ENCODE measurements around the gene TNFSF15. TPM values are rescaled to one million over a fixed set of nuclear protein-coding genes. Genes with fewer than 3 reads are reported as not detected.

TNFSF15 gene
- total and polyA plus RNA-seq, 2 experiments from 2014 or later, result 0.06 to 0.07 TPM

DNA sequence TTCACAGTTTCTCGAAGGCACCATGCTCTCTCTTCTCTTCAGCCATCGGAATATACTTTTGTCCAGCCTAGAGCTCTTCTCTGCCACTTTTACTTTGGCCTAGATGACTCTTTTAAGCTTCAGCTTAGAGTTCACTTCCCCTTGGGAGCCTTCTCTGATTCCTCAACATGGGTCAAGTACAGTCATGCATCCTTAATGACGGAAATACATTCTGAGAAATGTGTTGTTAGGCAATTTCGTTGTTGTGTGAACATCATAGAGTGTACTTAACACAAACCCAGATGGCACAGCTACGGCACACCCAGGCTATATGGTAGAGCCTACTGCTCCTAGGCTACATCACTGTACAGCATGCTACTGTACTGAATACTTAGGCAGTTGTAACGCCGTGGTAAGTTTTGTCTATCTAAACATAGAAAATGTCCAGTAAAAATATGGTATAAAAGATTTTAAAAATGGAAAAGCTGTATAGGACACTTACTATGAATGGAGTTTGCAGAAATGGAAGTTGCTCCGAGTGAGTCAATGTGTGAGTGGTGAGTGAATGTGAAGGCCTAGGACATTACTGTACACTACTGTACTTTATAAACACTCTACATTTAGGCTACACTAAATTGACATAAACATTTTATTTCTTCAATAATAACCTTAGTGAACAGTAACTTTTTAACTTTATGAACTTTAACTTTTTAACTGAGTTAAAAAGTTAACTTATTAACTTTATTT, 15.1 kb upstream of the TNFSF15 start (continued):
- TF ChIP-seq, protein P1, sequence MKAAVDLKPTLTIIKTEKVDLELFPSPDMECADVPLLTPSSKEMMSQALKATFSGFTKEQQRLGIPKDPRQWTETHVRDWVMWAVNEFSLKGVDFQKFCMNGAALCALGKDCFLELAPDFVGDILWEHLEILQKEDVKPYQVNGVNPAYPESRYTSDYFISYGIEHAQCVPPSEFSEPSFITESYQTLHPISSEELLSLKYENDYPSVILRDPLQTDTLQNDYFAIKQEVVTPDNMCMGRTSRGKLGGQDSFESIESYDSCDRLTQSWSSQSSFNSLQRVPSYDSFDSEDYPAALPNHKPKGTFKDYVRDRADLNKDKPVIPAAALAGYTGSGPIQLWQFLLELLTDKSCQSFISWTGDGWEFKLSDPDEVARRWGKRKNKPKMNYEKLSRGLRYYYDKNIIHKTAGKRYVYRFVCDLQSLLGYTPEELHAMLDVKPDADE (IDR thresholded peaks at IDR 0.05), result no peak
- TF ChIP-seq, protein P2, sequence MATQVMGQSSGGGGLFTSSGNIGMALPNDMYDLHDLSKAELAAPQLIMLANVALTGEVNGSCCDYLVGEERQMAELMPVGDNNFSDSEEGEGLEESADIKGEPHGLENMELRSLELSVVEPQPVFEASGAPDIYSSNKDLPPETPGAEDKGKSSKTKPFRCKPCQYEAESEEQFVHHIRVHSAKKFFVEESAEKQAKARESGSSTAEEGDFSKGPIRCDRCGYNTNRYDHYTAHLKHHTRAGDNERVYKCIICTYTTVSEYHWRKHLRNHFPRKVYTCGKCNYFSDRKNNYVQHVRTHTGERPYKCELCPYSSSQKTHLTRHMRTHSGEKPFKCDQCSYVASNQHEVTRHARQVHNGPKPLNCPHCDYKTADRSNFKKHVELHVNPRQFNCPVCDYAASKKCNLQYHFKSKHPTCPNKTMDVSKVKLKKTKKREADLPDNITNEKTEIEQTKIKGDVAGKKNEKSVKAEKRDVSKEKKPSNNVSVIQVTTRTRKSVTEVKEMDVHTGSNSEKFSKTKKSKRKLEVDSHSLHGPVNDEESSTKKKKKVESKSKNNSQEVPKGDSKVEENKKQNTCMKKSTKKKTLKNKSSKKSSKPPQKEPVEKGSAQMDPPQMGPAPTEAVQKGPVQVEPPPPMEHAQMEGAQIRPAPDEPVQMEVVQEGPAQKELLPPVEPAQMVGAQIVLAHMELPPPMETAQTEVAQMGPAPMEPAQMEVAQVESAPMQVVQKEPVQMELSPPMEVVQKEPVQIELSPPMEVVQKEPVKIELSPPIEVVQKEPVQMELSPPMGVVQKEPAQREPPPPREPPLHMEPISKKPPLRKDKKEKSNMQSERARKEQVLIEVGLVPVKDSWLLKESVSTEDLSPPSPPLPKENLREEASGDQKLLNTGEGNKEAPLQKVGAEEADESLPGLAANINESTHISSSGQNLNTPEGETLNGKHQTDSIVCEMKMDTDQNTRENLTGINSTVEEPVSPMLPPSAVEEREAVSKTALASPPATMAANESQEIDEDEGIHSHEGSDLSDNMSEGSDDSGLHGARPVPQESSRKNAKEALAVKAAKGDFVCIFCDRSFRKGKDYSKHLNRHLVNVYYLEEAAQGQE (IDR thresholded peaks at IDR 0.05; ENCODE audit: unreplicated experiment), result no peak
- no peak for TF ChIP-seq EZH2 (IDR thresholded peaks at IDR 0.05; ENCODE audit: low read depth, unreplicated experiment)
- TF ChIP-seq STAT1 (IDR thresholded peaks at IDR 0.05; ENCODE audit: unreplicated experiment), result no peak

GRCh38 chr9:114818178-114818577, 12.3 kb upstream of the TNFSF15 start:
- no peaks in the 10 kb centered on the region for H3K9me3 Mint-ChIP-seq
- H3K27me3 ChIP-seq (ENCODE audit: insufficient read depth), result no peaks in the 10 kb centered on the region
- no peak overlapping the region for H3K4me2 ChIP-seq
- no peak overlapping the region for H3K27ac ChIP-seq (ENCODE audit: low read depth)
- H3K4me3 ChIP-seq, result no peak overlapping the region
- DNase-seq (ENCODE audit: low spot score), result no peak
- no peaks in the 10 kb centered on the region for H3K36me3 Mint-ChIP-seq (ENCODE audit: low read depth)
- no peak overlapping the region for H3K27ac Mint-ChIP-seq
- H3K36me3 ChIP-seq (ENCODE audit: insufficient read depth), result no peaks in the 10 kb centered on the region
- peaks cover 1% of the 10 kb centered on the region for H3K27me3 Mint-ChIP-seq (ENCODE audit: insufficient read depth, low read depth, poor library complexity)
- H3K4me1 Mint-ChIP-seq, result no peaks in the 10 kb centered on the region
- H3K79me2 ChIP-seq (replicated peaks; ENCODE audit: insufficient read depth), result no peaks in the 10 kb centered on the region
- no peaks in the 10 kb centered on the region for H4K20me1 ChIP-seq (replicated peaks; ENCODE audit: insufficient read depth)
- H3K9me2 ChIP-seq (ENCODE audit: insufficient read depth), result no peaks in the 10 kb centered on the region
- ATAC-seq, result no peak
- H3F3A ChIP-seq (replicated peaks; ENCODE audit: low read depth), result no peaks in the 10 kb centered on the region
- H3K4me1 ChIP-seq (ENCODE audit: insufficient read depth), result no peaks in the 10 kb centered on the region
- H3K4me3 Mint-ChIP-seq, result no peak overlapping the region
- no peak overlapping the region for H2AFZ ChIP-seq
- TF ChIP-seq CREB1 (CRISPR knock-in tag; IDR thresholded peaks at IDR 0.05; ENCODE audit: low read depth) (no peak), ZNF331 (CRISPR knock-in tag; IDR thresholded peaks at IDR 0.05; ENCODE audit: low read depth) (no peak), JUNB (IDR thresholded peaks at IDR 0.05; ENCODE audit: unreplicated experiment) (no peak), POLR2AphosphoS5 (IDR thresholded peaks at IDR 0.05; ENCODE audit: low read depth) (no peak), STAT1 (IDR thresholded peaks at IDR 0.05; ENCODE audit: unreplicated experiment) (no peak), NANOG (IDR thresholded peaks at IDR 0.05; ENCODE audit: borderline replicate concordance) (no peak), EZH2 (IDR thresholded peaks at IDR 0.05; ENCODE audit: low read depth, unreplicated experiment) (no peak), ZNF114 (CRISPR knock-in tag; IDR thresholded peaks at IDR 0.05) (no peak)
- TF ChIP-seq, protein P3, sequence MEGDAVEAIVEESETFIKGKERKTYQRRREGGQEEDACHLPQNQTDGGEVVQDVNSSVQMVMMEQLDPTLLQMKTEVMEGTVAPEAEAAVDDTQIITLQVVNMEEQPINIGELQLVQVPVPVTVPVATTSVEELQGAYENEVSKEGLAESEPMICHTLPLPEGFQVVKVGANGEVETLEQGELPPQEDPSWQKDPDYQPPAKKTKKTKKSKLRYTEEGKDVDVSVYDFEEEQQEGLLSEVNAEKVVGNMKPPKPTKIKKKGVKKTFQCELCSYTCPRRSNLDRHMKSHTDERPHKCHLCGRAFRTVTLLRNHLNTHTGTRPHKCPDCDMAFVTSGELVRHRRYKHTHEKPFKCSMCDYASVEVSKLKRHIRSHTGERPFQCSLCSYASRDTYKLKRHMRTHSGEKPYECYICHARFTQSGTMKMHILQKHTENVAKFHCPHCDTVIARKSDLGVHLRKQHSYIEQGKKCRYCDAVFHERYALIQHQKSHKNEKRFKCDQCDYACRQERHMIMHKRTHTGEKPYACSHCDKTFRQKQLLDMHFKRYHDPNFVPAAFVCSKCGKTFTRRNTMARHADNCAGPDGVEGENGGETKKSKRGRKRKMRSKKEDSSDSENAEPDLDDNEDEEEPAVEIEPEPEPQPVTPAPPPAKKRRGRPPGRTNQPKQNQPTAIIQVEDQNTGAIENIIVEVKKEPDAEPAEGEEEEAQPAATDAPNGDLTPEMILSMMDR (conservative IDR thresholded peaks at IDR 0.05; ENCODE audit: low read depth in 2 of 2), result no peak
- TF ChIP-seq, protein P2 (IDR thresholded peaks at IDR 0.05; ENCODE audit: unreplicated experiment), result no peak

Data from GM23338 (cell line).